Stomach smooth muscle (tissue), 2 donors: ENCODE measurements around the gene PGAP3.
A peak's percentile ranks its signal among the peaks of the same experiment; 100 is the strongest.

Experiments
- H3K27ac ChIP-seq: one replicate; pipeline ENCODE4 v1.7.0; 2013; ENCODE audit warnings: mild to moderate bottlenecking, low read length, inconsistent platforms
- H3K27me3 ChIP-seq, 2 donors: one replicate each; pipeline ENCODE4 v1.7.0; 2013; ENCODE audit warnings: low read length in 2 of 2; ENCODE audit not compliant: insufficient read depth in 2 of 2, control insufficient read depth in 1 of 2
- H3K36me3 ChIP-seq, 2 donors: one replicate each; pipeline ENCODE4 v1.7.0; 2013; ENCODE audit warnings: low read length in 2 of 2; ENCODE audit not compliant: control insufficient read depth in 2 of 2, insufficient read depth in 2 of 2
- H3K4me1 ChIP-seq: one replicate; pipeline ENCODE4 v1.7.0; 2013; ENCODE audit warnings: low read length; ENCODE audit not compliant: control insufficient read depth, insufficient read depth
- H3K4me3 ChIP-seq, 2 donors: one replicate each; pipeline ENCODE4 v1.7.0; 2013; ENCODE audit warnings: low read length in 2 of 2
- H3K9ac ChIP-seq, 2 donors: one replicate each; pipeline ENCODE4 v1.7.0; 2013; ENCODE audit warnings: low read length in 2 of 2, mild to moderate bottlenecking in 1 of 2
- H3K9me3 ChIP-seq, 2 donors: one replicate each; pipeline ENCODE4 v1.7.0; 2013; ENCODE audit warnings: low read length in 2 of 2; ENCODE audit not compliant: control insufficient read depth in 2 of 2
- donor health status: healthy.
- donor health status: Pancreatic carcinoma.

Gene PGAP3, protein sequence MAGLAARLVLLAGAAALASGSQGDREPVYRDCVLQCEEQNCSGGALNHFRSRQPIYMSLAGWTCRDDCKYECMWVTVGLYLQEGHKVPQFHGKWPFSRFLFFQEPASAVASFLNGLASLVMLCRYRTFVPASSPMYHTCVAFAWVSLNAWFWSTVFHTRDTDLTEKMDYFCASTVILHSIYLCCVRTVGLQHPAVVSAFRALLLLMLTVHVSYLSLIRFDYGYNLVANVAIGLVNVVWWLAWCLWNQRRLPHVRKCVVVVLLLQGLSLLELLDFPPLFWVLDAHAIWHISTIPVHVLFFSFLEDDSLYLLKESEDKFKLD

DNA sequence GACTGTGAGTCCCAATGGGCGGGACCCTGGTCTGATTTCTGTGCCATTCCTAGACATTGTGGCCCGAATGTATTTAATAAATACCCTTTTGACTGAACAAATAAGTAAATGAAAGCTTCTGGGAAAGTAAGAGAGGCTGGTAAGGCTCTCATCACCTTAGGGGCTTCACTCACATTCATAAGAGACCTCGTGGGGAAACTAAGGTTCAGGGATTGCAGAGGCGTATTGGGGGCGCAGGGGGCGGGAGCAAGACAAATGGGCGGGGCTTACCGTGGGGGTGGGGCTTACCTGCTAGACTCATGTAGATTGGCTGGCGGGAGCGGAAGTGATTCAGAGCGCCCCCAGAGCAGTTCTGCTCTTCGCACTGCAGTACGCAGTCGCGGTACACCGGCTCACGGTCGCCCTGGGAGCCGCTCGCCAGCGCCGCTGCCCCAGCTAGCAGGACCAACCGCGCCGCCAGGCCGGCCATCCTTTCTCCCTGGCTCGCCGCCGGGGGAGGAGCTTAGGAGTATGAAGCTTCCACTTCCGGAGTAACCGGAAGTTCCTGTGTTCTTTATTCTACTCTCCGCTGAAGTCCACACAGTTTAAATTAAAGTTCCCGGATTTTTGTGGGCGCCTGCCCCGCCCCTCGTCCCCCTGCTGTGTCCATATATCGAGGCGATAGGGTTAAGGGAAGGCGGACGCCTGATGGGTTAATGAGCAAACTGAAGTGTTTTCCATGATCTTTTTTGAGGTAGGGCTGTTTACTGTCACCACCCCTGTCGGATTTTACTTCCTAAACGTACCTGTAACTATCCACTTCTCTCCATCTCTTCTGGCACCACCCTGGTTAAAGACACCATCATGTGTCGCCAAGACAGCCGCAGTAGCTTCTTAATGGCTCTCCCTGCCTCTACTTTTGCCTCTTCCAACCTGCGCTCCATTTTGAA, at the start of gene PGAP3:
TSS of gene PGAP3 (minus strand) at position 512 of the 929 bp plus-strand sequence. CDS start at position 469, 43 bp downstream.
- H3K36me3 ChIP-seq = peaks cover 9 to 10% of the 10 kb centered on the region in 2 donors
- peaks cover 7% of the 10 kb centered on the region for H3K4me1 ChIP-seq
- no peaks in the 10 kb centered on the region for H3K9me3 ChIP-seq
- H3K9ac ChIP-seq = peak within 1 kb of the TSS; percentile 58 to 84
- H3K4me3 ChIP-seq = peak within 1 kb of the TSS; percentile 87 to 94
- H3K27me3 ChIP-seq = no peaks in the 10 kb centered on the region
- peak within 1 kb of the TSS; percentile 84 for H3K27ac ChIP-seq

DNA sequence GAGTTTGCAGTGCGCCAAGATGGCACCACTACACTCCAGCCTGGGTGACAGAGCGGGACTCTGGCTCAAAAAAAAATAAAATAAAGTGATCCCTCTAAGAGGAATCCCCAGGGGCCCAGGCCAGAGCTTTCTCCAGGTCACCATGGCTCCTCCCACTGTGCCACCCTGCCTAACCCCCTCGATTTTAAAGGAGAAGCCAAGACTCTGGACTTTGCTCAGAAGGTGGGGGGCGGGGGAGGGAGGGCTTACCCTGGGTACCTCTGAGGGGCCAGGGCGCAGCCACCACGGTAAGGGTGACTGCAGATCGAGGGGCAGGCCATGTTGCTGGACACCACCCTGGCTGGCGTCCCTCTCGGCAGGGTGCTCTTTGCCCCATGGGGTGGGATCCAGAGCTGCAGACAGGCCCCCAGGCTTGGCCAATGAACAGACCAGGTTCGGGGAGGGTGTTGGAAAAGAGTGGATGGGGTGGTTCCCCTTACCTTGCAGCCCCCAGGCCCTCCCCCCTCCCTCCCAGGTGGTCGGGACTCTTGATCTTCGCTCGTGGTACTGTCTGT, 49.4 kb upstream of the PGAP3 start:
- Histone ChIP-seq H3K4me3 (no peak overlapping the region), H3K27me3 (peaks cover 44 to 52% of the 10 kb centered on the region in 2 donors), H3K27ac (no peak overlapping the region), H3K36me3 (no peaks in the 10 kb centered on the region), H3K4me1 (peaks cover 16% of the 10 kb centered on the region), H3K9me3 (no peaks in the 10 kb centered on the region), H3K9ac (no peak overlapping the region)

DNA sequence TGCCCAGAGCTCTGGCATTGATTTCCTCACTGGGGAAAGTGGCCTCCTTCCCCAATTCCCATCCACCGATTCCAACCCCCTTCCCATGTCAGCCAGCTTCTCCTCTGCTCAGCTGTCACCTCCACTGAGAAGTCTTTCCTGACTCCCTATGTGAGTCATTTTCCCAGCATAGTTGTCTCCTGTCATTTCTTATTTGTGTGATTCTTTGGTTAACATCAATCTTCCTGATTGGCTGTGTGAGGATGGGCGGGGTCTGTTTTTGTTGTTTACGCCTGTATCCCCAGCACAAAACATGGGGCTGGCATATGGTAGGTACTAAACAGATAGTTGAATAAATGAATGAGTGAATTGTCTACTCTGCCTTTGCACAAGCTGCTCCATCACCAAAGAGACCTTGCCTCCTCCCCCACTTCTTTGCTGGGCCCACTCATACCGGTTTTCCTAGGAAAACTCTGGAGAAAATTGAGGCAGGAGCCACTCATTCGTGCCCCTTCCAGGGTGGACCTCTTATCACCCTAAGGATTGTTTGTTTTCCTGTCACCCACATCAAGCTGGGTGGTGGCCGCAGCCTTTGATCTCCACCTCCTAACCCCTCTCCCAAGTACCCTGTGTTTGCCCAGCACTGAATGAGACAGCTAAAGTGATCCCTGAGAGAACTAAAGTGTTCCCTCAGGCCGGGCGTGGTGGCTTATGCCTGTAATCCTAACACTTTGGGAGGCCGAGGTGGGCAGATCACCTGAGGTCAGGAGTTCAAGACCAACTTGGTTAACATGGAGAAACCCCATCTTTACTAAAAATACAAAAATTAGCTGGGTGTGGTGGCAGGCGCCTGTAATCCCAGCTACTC, 48.7 kb upstream of the PGAP3 start:
- no peak overlapping the region for H3K27ac ChIP-seq

DNA sequence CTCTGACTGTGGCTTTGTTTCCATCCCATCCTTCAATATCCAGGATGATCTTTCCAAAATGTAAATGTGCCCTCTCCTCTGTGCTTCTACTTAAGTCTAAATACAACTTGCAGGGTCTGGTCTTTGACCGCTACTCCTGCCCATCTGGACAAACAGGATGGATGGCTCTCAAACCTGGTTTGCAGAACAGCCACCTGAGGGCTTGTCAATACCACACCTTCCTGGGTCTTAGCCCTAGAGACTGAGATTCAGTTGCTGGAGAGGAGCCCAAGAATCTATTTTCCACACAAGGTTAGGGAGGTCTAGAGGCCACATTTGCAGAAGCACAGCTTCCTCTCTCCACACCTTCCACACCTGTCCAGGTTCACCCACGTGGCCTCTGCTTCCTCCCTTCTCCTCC, 48.0 kb upstream of the PGAP3 start:
- no peak overlapping the region for H3K4me3 ChIP-seq
- no peaks in the 10 kb centered on the region for H3K9me3 ChIP-seq
- no peaks in the 10 kb centered on the region for H3K36me3 ChIP-seq
- H3K27ac ChIP-seq = no peak overlapping the region
- peaks cover 16% of the 10 kb centered on the region for H3K4me1 ChIP-seq
- H3K27me3 ChIP-seq = peaks cover 34 to 38% of the 10 kb centered on the region in 2 donors
- no peak overlapping the region for H3K9ac ChIP-seq

More for the DNA sequence above, 48.7 kb upstream of the PGAP3 start:
- Histone ChIP-seq H3K36me3 (no peaks in the 10 kb centered on the region), H3K4me3 (no peak overlapping the region), H3K4me1 (peaks cover 16% of the 10 kb centered on the region), H3K9me3 (no peaks in the 10 kb centered on the region), H3K27me3 (peaks cover 41 to 45% of the 10 kb centered on the region in 2 donors), H3K9ac (no peak overlapping the region)

DNA sequence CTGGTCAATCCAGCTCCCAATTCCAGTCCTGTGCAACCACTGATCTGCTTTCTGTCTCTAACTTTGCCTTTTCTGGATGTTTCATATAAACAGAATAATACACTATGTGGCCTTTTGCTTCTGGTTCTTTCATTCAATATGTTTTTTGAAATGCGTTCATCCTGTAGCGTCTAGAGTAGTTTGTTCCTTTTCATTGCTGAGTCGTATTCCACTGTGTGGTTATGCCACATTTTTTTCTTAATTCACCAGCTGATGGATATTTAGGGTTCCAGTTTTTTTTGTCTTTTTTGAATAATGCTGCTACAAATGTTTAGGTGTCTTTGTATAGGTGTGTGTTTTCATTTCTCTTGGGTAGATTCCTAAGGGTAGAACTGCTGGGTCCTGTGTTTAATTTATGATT, 44.7 kb upstream of the PGAP3 start:
- Histone ChIP-seq H3K4me3 (no peak overlapping the region), H3K4me1 (peaks cover 12% of the 10 kb centered on the region), H3K27me3 (peaks cover 9 to 11% of the 10 kb centered on the region in 2 donors), H3K9me3 (no peaks in the 10 kb centered on the region), H3K9ac (no peak overlapping the region), H3K27ac (no peak overlapping the region), H3K36me3 (peaks cover 4 to 6% of the 10 kb centered on the region in 2 donors)

DNA sequence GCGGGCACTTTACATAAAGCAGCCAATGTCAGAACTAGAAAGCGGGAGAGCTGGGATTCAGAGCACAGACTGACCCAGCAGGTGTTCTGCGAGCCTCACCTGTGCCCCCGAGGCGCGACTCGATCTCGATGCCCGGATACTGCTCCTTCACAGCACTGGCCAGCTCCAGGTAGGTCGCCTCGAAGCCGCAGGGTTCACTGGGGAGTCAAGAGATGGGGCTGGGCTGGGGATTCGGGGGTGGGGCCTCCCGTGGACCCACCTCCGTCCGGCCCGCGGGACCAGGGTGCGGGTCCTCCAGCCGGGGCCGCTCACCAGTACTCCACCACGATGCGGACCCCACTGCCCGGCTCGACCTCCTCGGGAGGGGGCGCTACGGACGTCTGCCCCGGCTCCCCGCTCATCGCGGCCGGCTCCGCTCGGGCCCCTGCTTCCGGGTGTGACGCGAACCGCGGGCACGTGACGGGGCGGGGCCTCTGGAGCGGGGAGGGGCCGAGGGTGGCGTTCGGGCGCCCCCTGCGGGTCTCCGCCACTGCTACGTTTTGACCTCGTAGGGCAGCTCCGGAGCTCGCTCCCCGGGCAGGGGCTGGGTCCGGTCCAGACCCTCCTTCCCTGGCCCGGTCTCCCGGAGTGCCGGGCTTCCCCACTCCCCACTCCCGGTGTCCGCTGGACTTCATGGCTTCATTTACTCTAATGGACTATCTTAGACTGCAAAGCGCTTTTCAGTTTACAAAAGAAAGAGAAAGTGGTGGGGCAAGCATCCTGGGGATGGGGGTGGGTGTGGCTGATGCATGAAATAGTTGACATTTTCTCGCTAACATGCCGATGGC, 42.5 kb upstream of the PGAP3 start, which contains the start of gene MIEN1:
TSS of gene MIEN1 (minus strand) at position 438 of the 827 bp plus-strand sequence. CDS start at position 401, 37 bp downstream.
- H3K9ac ChIP-seq = peak within 1 kb of the TSS; percentile 79 to 80
- peak within 1 kb of the TSS; percentile 77 to 89 for H3K4me3 ChIP-seq
- peaks cover 9 to 11% of the 10 kb centered on the region in 2 donors for H3K36me3 ChIP-seq
- no peaks in the 10 kb centered on the region for H3K9me3 ChIP-seq
- peaks cover 10% of the 10 kb centered on the region for H3K4me1 ChIP-seq
- H3K27ac ChIP-seq = peak within 1 kb of the TSS; percentile 67
- H3K27me3 ChIP-seq = no peaks in the 10 kb centered on the region

DNA sequence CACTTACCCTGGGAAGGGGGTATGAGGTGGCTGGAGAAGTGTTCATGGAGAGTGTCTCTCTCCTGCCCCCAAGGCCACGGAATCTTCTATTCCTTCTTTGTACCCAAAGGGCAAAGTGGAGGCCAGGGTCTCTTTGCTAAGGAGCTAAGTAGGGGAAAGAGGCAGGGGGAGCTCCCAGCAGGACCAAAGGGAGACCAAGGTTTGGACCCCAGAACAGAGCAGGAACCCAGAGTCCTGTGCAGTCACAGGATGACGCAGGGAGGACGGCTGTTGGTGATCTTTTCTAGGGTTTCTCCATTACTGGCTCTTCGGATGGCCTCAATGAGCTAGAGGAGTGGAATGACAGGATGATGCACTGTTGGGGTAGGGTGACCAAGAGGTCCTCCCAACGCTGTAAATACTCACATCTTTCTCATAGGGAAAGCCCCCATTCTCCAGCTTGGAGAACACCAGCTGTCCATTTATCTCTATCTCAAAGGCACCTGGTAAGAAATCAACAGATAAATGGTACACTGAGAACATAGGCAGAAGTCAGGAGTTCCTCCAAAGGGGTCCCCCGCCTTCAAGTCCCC, 41.5 kb upstream of the PGAP3 start:
- Histone ChIP-seq H3K9ac (peak overlapping the region; percentile 79 to 80), H3K4me1 (peaks cover 10% of the 10 kb centered on the region), H3K4me3 (peak overlapping the region; percentile 77 to 89), H3K9me3 (no peaks in the 10 kb centered on the region), H3K27me3 (no peaks in the 10 kb centered on the region), H3K36me3 (peaks cover 9 to 18% of the 10 kb centered on the region in 2 donors), H3K27ac (peak overlapping the region; percentile 67)

DNA sequence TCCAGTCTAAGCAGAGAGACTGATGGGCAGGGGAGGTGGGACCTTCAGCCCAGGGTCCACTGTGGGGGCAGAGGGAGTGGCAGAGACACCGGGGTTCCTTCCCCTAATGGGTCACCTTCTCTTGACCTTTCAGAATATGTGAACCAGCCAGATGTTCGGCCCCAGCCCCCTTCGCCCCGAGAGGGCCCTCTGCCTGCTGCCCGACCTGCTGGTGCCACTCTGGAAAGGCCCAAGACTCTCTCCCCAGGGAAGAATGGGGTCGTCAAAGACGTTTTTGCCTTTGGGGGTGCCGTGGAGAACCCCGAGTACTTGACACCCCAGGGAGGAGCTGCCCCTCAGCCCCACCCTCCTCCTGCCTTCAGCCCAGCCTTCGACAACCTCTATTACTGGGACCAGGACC, 39.7 kb upstream of the PGAP3 start:
- no peaks in the 10 kb centered on the region for H3K27me3 ChIP-seq
- H3K36me3 ChIP-seq = peaks cover 9 to 20% of the 10 kb centered on the region in 2 donors
- no peaks in the 10 kb centered on the region for H3K9me3 ChIP-seq
- no peak overlapping the region for H3K4me3 ChIP-seq
- no peak overlapping the region for H3K27ac ChIP-seq
- H3K9ac ChIP-seq = no peak overlapping the region
- H3K4me1 ChIP-seq = peaks cover 10% of the 10 kb centered on the region

DNA sequence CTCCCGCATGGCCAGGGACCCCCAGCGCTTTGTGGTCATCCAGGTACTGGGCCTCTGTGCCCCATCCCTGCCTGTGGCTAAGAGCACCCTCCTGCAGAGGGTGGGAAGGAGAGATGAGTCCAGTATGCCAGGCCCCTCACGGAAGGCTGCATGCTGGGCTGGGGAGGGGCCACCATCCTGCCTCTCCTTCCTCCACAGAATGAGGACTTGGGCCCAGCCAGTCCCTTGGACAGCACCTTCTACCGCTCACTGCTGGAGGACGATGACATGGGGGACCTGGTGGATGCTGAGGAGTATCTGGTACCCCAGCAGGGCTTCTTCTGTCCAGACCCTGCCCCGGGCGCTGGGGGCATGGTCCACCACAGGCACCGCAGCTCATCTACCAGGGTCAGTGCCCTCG, 38.8 kb upstream of the PGAP3 start:
- H3K4me1 ChIP-seq = peaks cover 10% of the 10 kb centered on the region
- no peaks in the 10 kb centered on the region for H3K9me3 ChIP-seq
- H3K4me3 ChIP-seq = no peak overlapping the region
- H3K27me3 ChIP-seq = no peaks in the 10 kb centered on the region
- H3K36me3 ChIP-seq = peaks cover 9 to 20% of the 10 kb centered on the region in 2 donors
- H3K27ac ChIP-seq = no peak overlapping the region
- H3K9ac ChIP-seq = no peak overlapping the region
